B cell (primary cell): ENCODE results near the gene ARL6IP5.

Source experiments
- EZH2 ChIP-seq: IDR thresholded peaks from 2 replicates; pipeline ENCODE4 v1.6.1; 2012; ENCODE audit warnings: borderline replicate concordance, low read depth, mild to moderate bottlenecking, moderate library complexity, low read length; ENCODE audit not compliant: insufficient read depth, poor library complexity, severe bottlenecking
- TF ChIP-seq, protein P1 (sequence below): fragments of 200-600 bp; IDR thresholded peaks from one replicate; pipeline ENCODE4 v1.8.0; 2022; ENCODE audit warnings: antibody characterized with exemption, mild to moderate bottlenecking

DNA sequence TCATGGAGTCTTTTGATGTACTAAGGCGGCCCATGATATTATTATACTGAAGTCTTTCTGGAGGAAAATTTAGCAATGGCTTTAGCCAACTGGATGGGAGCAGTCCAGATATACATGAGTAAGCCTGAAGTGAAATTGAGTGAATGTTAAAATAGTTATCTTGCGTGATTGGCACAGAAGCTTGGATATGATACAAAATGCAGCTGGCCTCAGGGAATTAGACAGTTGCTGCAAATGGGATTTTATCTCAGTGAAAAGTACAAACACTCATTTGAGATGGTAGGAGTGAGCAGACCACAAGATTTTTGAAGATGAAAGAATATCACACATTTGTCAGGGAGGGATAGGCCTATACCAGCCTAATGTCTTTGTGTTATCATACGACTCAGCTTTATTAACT is 28.8 kb downstream of the ARL6IP5 start:
- TF ChIP-seq, protein P1, sequence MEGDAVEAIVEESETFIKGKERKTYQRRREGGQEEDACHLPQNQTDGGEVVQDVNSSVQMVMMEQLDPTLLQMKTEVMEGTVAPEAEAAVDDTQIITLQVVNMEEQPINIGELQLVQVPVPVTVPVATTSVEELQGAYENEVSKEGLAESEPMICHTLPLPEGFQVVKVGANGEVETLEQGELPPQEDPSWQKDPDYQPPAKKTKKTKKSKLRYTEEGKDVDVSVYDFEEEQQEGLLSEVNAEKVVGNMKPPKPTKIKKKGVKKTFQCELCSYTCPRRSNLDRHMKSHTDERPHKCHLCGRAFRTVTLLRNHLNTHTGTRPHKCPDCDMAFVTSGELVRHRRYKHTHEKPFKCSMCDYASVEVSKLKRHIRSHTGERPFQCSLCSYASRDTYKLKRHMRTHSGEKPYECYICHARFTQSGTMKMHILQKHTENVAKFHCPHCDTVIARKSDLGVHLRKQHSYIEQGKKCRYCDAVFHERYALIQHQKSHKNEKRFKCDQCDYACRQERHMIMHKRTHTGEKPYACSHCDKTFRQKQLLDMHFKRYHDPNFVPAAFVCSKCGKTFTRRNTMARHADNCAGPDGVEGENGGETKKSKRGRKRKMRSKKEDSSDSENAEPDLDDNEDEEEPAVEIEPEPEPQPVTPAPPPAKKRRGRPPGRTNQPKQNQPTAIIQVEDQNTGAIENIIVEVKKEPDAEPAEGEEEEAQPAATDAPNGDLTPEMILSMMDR: no peak
- TF ChIP-seq EZH2: no peak
